Astrocyte (in vitro differentiated cells and primary cell): Measurements from ENCODE around the gene CTNS.

Source experiments
- CTCF ChIP-seq: IDR thresholded peaks from 2 replicates; pipeline ENCODE4 v1.5.1; 2011; ENCODE audit warnings: low read depth, mild to moderate bottlenecking, inconsistent platforms, low read length, moderate library complexity; ENCODE audit not compliant: insufficient read depth
- EZH2 ChIP-seq: IDR thresholded peaks from 2 replicates; pipeline ENCODE4 v1.6.1; 2012; ENCODE audit warnings: mild to moderate bottlenecking, low read length, inconsistent platforms; ENCODE audit not compliant: insufficient read depth

- TF ChIP-seq CTCF (no peak), EZH2 (no peak)
Observed at GRCh38 chr17:3698139-3698538, 61.6 kb downstream of the CTNS start.
